Right ventricle myocardium superior (tissue), 1 donor: ENCODE results near the gene FOXP4. TPM values are rescaled to one million over a fixed set of nuclear protein-coding genes. Genes with fewer than 3 reads are reported as not detected.
"Not testable (repeated sequence)": the region's sequence is repeated elsewhere in the genome, so short reads cannot be mapped to it uniquely, and the experiment has no call there.

ENCODE experiments used
- ATAC-seq: fragments of 200-7000 bp; cut with Tn5 transposase; one replicate; pipeline ENCODE4 v1.9.1; 2020; ENCODE audit warnings: mild to moderate bottlenecking; ENCODE audit not compliant: poor library complexity
- DNase-seq: peaks from one replicate; pipeline ENCODE4 v3.0.0-alpha.2; 2020
- intact Hi-C: fragments of 100-400 bp; cut with DNase I; formaldehyde crosslinking; loops from one replicate; pipeline ENCODE4 v1.11.2; 2022
- total RNA-seq: library from RNA; stranded (reverse); fragmentation: NEBNext Ultra II Directional; extraction: Animal tissue kit (Norgen Biotek cat#: 25700); gene quantifications from one replicate; pipeline ENCODE4 v1.2.1, GENCODE V29; 2021
- donor health status: DM: no; HTN: yes; CAD: no; lungs with severe emphysema.

FOXP4 gene
- total RNA-seq, 1 donor from 2014 or later, result 14.4 TPM

DNA sequence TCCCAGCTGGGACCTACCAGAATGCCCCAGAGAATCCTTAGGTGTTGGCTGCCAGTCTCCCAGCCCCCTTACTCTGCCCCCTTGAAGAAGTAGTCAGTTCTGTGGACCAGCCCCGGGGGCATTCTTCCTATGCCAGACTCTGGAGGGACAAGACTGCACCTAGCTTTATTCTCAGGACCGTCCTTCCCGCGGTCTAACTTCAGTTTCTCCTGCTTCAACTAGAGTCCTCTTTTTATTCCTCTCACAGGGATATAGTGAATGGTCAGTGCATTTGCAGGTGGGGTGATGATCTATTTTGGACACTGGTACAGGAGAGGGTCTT, 56.2 kb downstream of the FOXP4 start:
- intact Hi-C loops, result loop anchor here (2.0 to 10.0 kb wide), 2 partner anchors 80 to 172 kb away; partner anchors contain the start of gene FRS3
- DNase-seq (no peak), ATAC-seq (no peak)

GRCh38 chr6:41602864-41603608, 56.9 kb downstream of the FOXP4 start:
- intact Hi-C loops, result loop anchor here (2.0 to 10.0 kb wide), 2 partner anchors 80 to 172 kb away; partner anchors contain the start of gene FRS3
- peak; percentile 89 for ATAC-seq

DNA sequence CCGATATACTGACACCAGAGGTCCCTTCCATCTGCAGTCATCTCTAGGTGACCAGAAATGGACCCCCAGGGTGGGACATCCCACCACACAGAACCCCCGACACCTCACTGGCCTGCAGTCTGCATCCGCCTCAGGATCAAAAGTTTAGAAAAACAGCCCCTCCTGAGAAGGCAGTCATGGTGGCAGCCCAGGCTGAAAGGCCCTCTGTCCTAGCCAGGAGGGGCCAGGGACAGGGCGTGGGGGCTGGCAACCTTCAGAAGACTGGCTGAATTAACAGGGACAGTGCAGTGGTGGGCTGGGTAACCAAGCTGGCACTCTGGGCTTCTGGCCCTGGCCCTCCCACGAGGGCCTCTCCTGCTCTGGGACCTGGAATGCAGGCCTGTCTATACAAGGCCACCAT, 57.8 kb downstream of the FOXP4 start:
- no peak for ATAC-seq
- intact Hi-C loops, result loop anchor here (10.0 kb wide), 1 partner anchor 171 kb away; the partner anchor contains the start of gene FRS3
- DNase-seq, result no peak

More at GRCh38 chr6:41602864-41603608, 56.9 kb downstream of the FOXP4 start:
- DNase-seq, result peak; percentile 81

GRCh38 chr6:41605649-41606048, 59.5 kb downstream of the FOXP4 start:
- DNase-seq (no peak), ATAC-seq (no peak)
- intact Hi-C loops, result loop anchor here (10.0 kb wide), 1 partner anchor 169 kb away; the partner anchor contains the start of gene FRS3

GRCh38 chr6:41607036-41607435, 60.9 kb downstream of the FOXP4 start:
- ATAC-seq (no peak), DNase-seq (no peak)
- intact Hi-C loops, result loop anchor here (10.0 kb wide), 1 partner anchor 168 kb away; the partner anchor contains the start of gene FRS3

DNA sequence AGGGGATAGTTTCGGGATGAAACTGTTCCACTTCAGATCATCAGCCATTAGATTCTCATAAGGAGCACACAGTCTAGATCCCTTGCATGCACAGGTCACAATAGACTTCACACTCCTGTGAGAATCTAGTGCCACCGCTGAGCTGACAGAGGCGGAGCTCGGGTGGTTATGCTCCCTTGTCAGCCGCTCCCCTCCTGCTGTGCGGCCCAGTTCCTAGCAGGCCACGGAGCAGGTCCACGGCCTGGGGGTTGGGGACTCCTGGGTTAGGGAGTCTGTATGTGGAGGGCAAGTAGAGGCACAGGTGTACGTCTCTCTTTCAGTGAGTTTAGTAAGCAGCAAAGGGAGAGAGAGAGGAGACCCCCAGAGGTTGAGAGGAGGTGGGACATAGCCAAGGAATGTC, 61.6 kb downstream of the FOXP4 start:
- no peak for DNase-seq
- intact Hi-C loops, result loop anchor here (10.0 kb wide), 1 partner anchor 167 kb away; the partner anchor contains the start of gene FRS3
- ATAC-seq, result no peak

- DNase-seq (no peak), ATAC-seq (no peak)
- intact Hi-C loops, result loop anchor here (10.0 kb wide), 1 partner anchor 166 kb away; the partner anchor contains the start of gene FRS3
Observed at GRCh38 chr6:41608443-41609151, 62.4 kb downstream of the FOXP4 start.

GRCh38 chr6:41614715-41615114, 68.5 kb downstream of the FOXP4 start:
- no peak for DNase-seq
- intact Hi-C loops, result no loop called here

GRCh38 chr6:41615311-41615710, 69.1 kb downstream of the FOXP4 start:
- DNase-seq, result no peak
- intact Hi-C loops, result no loop called here
- ATAC-seq, result no peak

More at GRCh38 chr6:41614715-41615114, 68.5 kb downstream of the FOXP4 start:
- ATAC-seq, result no peak

- intact Hi-C loops, result no loop called here
- no peak for DNase-seq
- peak; percentile 58 for ATAC-seq
Observed at GRCh38 chr6:41618598-41618997, 72.4 kb downstream of the FOXP4 start.

GRCh38 chr6:41619193-41619592, 73.0 kb downstream of the FOXP4 start:
- DNase-seq, ATAC-seq, intact Hi-C loops: not testable (repeated sequence)

DNA sequence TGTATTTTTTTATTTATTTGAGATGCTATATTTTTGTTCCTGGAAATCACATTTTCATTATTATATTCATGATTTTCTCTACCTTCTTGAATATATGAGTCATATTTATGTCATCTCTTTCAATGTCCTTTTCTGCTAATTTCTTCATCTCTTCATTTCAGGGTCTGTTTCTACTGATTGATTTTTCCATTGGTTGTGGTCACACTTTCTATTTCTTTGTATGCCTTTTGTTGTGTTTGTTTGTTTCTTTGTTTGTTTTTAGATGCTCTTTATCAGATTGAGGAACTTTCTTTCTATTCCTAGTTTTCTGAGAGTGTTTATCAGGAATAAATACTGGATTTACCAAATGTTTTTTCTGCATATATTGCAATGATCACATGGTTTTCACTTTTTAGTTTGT, 75.2 kb downstream of the FOXP4 start:
- ATAC-seq (no peak), DNase-seq (no peak)
- intact Hi-C loops, result no loop called here

DNA sequence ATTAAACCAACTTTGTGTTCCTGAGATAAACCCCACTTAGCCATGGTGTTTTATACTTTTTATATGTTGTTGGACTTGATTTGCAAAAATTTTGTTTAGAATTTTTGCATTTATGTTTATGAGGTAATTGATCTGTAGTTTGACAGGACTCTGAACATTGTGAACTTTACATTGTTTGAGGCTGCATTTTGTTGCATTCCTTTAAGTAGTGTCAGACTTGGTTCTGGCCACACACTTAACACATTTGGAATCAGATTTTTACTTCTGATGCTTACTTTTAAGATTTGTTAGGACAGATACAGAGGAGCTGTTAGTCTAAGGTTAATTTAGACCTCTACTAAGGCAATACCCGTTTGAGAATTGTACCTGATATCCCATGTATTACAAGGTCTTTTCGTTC, 75.6 kb downstream of the FOXP4 start:
- DNase-seq (no peak), ATAC-seq (no peak)
- intact Hi-C loops, result no loop called here

DNA sequence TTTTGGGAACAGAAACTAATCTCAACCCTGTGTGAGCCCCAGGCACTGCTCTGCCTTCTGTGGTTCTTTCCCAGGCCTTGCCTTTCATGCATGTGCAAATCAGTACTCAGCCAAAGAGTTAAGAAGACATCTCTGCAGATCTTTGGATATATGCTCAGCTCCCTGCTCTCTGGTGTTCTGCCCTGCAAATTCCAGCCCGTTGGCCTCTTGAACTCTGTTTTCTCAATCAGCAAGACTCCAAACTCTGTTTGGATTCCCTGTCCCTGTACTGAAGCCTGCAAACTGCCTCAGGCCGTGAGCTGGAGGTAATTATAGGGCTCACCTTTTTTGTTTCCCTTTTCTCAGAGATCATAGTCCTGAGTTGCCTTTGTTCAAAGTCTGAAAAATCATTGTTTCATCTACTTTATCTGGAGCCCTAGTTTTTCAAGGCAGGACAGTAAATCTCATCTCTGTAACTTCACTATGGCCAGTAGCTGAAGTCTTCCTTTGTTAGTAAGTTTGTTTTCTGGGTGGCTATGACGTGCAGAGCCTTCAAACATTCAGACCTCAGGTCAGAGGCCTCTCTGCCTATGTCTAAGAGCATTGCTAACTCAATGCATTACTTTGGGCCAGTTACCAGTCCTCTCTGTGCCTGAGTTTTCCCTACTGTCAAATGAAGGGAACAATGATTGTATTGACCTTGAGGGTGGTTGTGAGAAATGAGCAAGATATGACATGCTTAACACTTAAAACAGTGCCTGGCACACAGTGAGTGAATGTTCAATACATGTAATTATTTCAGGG, 76.2 kb downstream of the FOXP4 start:
- intact Hi-C loops, result no loop called here
- no peak for DNase-seq
- no peak for ATAC-seq

GRCh38 chr6:41623330-41623729, 77.1 kb downstream of the FOXP4 start:
- ATAC-seq (no peak), DNase-seq (no peak)
- intact Hi-C loops, result no loop called here

DNA sequence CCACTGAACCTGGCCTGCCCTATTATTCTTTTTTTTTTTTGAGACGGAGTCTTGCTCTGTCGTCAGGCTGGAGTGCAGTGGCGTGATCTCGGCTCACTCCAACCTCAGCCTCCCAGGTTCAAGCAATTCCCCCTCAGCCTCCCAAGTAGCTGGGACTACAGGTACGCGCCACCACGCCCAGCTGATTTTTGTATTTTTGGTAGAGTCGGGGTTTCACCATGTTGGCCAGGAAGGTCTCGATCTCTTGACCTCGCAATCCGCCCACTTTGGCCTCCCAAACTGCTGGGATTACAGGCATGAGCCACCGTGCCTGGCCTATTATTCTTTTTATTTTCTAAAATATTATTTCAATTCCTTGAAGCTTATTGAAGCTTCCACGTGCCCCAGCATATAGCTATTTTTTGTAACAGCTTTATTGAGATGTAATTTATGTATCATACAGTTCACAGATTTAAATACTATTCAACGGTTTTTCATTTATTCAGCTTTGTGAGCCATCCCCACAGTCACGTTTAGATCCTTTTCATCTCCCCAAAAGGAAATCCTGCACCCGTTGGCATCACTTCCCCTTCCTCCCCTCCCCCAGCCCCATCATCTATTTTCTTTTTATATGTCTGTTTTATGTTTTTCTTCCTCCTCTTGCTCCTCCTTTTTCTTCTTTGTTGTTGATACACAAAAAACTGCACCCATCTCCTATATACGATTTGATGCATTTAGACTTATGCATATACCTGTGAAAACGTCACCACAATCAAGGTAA, 78.6 kb downstream of the FOXP4 start:
- ATAC-seq (no peak), DNase-seq (no peak)
- intact Hi-C loops, result no loop called here

- intact Hi-C loops, result no loop called here
- DNase-seq, result peak; percentile 72
Observed at GRCh38 chr6:41625442-41625841, 79.3 kb downstream of the FOXP4 start.

DNA sequence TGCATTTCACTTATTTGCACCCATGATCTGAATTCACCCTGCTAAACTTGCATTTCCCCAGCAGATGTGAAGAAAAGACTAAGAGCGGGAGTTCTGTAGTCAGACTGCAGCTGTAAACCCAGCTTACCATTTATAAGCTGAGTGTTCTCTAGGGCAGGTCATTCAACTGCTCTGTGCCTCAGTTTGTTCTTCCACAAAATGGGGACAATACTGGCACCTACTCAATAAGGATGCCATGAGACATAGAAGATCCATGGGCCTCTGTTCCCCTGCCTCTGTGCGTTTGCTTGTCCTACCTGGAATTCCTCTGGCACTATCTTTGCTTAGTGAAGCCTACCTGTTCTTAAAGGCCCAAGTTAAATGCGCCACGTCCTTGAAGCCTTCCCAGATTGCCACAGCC, 79.8 kb downstream of the FOXP4 start:
- DNase-seq, result no peak
- intact Hi-C loops, result no loop called here
- ATAC-seq, result no peak

More at GRCh38 chr6:41625442-41625841, 79.3 kb downstream of the FOXP4 start:
- peak; percentile 90 for ATAC-seq
